HG03439 (cell line): ENCODE results near the gene C4orf50.

Source experiments
- ATAC-seq: cut with Tn5 transposase; IDR thresholded peaks from one replicate; pipeline ENCODE4 v1.9.1; 2021; ENCODE audit warnings: mild to moderate bottlenecking, moderate library complexity; ENCODE audit not compliant: unreplicated experiment

Gene C4orf50

GRCh38 chr4:5897674-5898073, 120.6 kb downstream of the C4orf50 start:
- ATAC-seq = no peak

- no peak for ATAC-seq
These were observed 122.9 kb downstream of the C4orf50 start for GRCh38 chr4:5895287-5895686.

GRCh38 chr4:5894266-5894665, 124.0 kb downstream of the C4orf50 start:
- ATAC-seq = no peak

GRCh38 chr4:5893591-5893990, 124.6 kb downstream of the C4orf50 start:
- no peak for ATAC-seq

GRCh38 chr4:5893004-5893580, 125.1 kb downstream of the C4orf50 start, which contains the start of gene CRMP1:
CRMP1 (minus strand) TSS chr4:5893086; CDS start chr4:5892969, 117 bp downstream.
- no peak for ATAC-seq

- no peak for ATAC-seq
These were observed 125.8 kb downstream of the C4orf50 start for GRCh38 chr4:5892323-5893003.

- ATAC-seq = no peak
These were observed 126.5 kb downstream of the C4orf50 start for GRCh38 chr4:5891563-5892322.

- no peak for ATAC-seq
These were observed 128.0 kb downstream of the C4orf50 start for GRCh38 chr4:5890063-5890727.

GRCh38 chr4:5889002-5889696, 129.1 kb downstream of the C4orf50 start:
- ATAC-seq = no peak

- no peak for ATAC-seq
These were observed 129.8 kb downstream of the C4orf50 start for GRCh38 chr4:5888222-5889001.

GRCh38 chr4:5887361-5888221, 130.6 kb downstream of the C4orf50 start:
- no peak for ATAC-seq

GRCh38 chr4:5887011-5887360, 131.2 kb downstream of the C4orf50 start:
- ATAC-seq = no peak

- ATAC-seq = no peak
These were observed 132.5 kb downstream of the C4orf50 start for GRCh38 chr4:5885733-5886132.

GRCh38 chr4:5884796-5885195, 133.4 kb downstream of the C4orf50 start:
- ATAC-seq = no peak

GRCh38 chr4:5883916-5884315, 134.3 kb downstream of the C4orf50 start:
- ATAC-seq = no peak

GRCh38 chr4:5882947-5883346, 135.3 kb downstream of the C4orf50 start:
- no peak for ATAC-seq

GRCh38 chr4:5881340-5881739, 136.9 kb downstream of the C4orf50 start:
- no peak for ATAC-seq

- no peak for ATAC-seq
These were observed 139.9 kb downstream of the C4orf50 start for GRCh38 chr4:5878359-5878758.

- ATAC-seq = no peak
These were observed 140.8 kb downstream of the C4orf50 start for GRCh38 chr4:5877392-5877791.
